ENCODE results near the gene GNG7. TPM values are rescaled to one million over a fixed set of nuclear protein-coding genes. Genes with fewer than 3 reads are reported as not detected.
"Not testable (repeated sequence)": the region's sequence is repeated elsewhere in the genome, so short reads cannot be mapped to it uniquely, and the experiment has no call there.

The GNG7 gene
- total RNA-seq, 1 donor: 0.45 TPM

DNA sequence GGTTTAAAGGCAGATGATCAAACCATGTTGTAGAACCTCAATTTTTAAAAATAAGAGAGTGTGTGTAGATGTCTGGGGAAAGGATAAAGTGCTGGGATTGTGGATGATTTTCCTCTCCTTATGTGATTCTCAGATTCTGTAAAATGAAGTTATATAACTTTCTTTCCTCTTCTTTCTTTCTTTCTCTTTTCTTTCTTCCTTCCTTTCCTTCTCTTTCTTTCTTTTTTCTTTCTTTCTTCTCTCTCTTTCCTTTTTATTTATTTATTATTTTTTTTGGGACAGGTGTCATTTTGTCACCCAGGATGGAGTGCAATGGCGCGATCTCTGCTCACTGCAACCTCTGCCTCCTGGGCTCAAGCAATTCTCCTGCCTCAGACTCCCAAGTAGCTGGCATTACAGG, 144.0 kb downstream of the GNG7 start:
- DNase-seq (ENCODE audit: low read depth): no peak
- TF ChIP-seq, protein P1, sequence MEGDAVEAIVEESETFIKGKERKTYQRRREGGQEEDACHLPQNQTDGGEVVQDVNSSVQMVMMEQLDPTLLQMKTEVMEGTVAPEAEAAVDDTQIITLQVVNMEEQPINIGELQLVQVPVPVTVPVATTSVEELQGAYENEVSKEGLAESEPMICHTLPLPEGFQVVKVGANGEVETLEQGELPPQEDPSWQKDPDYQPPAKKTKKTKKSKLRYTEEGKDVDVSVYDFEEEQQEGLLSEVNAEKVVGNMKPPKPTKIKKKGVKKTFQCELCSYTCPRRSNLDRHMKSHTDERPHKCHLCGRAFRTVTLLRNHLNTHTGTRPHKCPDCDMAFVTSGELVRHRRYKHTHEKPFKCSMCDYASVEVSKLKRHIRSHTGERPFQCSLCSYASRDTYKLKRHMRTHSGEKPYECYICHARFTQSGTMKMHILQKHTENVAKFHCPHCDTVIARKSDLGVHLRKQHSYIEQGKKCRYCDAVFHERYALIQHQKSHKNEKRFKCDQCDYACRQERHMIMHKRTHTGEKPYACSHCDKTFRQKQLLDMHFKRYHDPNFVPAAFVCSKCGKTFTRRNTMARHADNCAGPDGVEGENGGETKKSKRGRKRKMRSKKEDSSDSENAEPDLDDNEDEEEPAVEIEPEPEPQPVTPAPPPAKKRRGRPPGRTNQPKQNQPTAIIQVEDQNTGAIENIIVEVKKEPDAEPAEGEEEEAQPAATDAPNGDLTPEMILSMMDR (IDR thresholded peaks at IDR 0.05; ENCODE audit: insufficient read depth, low read length): no peak
- no peak overlapping the region for H3K4me3 ChIP-seq (ENCODE audit: low read depth, low read length)

DNA sequence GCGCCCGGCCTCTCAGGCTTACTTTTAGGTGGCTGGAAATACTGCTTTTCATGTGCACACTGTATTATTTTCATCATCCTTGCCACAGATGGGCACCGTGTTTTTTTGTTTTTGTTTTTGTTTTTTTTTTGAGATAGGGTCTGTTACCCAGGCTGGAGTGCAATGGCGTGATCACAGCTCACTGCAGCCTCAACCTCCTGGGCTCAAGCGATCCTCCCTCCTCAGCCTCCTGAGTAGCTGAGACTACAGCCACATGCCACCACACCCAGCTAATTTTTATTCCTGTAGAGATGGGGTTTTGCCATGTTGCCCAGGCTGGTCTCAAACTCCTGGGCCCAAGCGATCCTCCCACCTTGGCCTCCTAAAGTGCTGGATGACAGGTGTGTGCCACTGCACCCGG, 144.4 kb downstream of the GNG7 start:
- not testable (repeated sequence) for H3K4me3 ChIP-seq (ENCODE audit: low read depth, low read length); DNase-seq (ENCODE audit: low read depth)

DNA sequence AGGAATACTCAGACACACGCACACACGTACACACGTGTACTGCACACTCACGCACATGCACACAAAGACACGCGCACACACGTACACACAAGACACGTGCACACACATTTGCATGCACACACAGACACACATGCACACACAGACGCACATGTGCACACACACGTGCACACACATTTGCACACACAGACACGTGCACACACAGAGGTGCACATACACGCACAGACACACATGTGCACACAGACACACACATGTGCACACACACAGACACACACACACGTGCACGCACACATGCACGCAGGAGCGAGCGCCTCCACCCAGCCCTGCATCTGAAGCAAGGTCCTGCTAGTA, 145.4 kb downstream of the GNG7 start:
- DNase-seq (ENCODE audit: low read depth): no peak
- H3K4me3 ChIP-seq (ENCODE audit: low read depth, low read length): no peak overlapping the region
- TF ChIP-seq, protein P1 (IDR thresholded peaks at IDR 0.05; ENCODE audit: insufficient read depth, low read length): no peak

DNA sequence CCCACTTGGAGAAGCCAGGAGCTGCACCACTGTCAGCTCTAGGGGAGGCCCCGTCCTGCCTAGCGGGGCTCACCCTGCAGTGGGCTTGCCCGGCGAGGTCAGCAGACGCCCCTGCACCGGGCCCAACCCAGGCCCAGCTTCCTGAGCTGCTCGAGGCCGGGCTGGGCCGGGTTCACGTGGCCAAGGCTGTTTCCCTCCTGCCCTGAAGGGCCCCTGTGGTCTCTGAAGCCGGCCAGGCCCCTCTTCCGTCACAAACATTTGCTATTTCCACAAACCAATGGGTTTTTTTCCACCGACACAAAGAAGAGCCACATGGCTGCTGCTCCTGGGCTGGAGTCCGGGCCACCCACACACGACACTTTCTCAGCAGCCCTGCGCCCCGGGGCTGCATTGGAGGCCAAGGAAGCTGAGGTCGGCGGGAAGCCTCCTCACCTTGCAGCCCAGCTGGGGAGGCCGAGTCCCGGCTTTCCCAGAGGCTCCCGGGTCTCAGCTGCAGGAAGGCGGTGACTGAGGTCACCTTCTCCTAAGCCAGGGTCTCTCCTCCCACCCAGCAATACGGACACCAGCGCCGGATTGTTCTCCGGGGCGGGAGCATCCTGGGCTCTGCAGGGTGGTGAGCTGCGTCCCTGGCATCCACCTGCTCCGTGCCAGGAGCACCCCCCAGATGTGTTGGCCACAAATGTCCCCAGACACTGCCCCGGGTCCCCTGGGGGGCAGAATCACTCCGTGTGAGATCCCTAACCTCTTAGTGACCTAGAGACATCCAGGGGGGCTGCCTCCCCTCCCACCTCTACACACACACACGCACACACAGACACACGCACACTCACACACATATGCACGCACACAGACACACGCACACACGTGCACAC, 146.0 kb downstream of the GNG7 start:
- TF ChIP-seq, protein P1 (IDR thresholded peaks at IDR 0.05; ENCODE audit: insufficient read depth, low read length): no peak

DNA sequence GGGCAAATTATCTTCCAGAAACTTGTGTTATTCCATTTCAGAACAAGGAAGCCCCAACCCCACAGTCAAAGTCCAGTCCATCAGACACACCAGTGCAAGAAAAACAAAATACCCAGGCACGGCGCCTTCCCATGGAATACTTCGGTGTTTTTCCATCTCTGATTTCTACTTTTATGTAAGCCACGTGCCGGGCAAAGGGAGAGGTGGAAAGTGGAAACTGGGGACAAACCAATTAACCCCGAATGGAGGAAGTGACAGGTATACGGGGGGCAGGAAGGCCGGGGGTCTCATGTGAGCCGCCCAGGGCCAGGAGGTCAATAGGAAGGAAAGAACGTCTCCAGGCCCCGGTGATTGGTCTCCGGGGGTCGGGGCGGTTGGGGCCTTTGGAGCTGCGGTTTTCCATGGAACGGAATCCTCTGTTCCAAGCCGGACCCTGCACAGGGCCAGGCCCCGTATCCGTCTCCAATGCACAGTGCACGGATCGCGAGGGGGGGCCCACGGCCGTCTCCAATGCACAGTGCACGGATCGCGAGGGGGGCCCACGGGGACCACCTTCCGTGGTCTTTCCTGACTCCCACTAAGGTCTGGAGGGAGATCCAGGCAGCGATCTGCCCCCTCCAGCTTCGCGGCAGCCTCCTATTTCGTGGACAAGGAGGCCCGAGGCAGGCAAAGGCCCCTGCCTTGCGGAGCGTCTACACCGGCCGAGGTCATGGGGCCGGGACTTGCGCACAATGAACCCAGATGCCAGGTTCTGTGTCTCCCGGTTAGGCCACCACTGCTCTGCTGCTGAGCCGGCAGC, 146.9 kb downstream of the GNG7 start:
- TF ChIP-seq, protein P1 (IDR thresholded peaks at IDR 0.05; ENCODE audit: insufficient read depth, low read length): no peak
- no peak for DNase-seq (ENCODE audit: low read depth)
- H3K4me3 ChIP-seq (ENCODE audit: low read depth, low read length): no peak overlapping the region

More for the DNA sequence above, 146.0 kb downstream of the GNG7 start:
- DNase-seq (ENCODE audit: low read depth): no peak
- H3K4me3 ChIP-seq (ENCODE audit: low read depth, low read length): no peak overlapping the region

DNA sequence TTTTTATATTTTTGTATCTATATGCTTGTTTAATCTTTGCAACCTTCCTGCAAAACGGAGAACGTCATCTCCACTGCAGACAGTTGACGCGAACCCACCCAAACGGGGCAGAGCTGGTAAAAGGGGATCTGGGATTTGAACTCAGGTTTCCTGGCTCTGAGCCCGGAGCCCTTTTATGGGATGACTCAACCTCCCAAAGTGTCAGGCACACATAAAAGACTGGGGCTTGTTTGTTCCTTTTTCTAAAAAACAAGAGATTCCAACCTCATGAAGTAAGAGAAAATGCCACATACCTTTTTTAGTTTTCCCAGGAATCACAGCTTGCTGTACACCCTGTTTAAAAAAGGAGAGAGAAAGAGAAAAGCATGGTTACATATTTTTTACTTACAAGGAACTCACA, 147.6 kb downstream of the GNG7 start:
- DNase-seq (ENCODE audit: low read depth): no peak
- TF ChIP-seq, protein P1 (IDR thresholded peaks at IDR 0.05; ENCODE audit: insufficient read depth, low read length): no peak
- H3K4me3 ChIP-seq (ENCODE audit: low read depth, low read length): no peak overlapping the region

DNA sequence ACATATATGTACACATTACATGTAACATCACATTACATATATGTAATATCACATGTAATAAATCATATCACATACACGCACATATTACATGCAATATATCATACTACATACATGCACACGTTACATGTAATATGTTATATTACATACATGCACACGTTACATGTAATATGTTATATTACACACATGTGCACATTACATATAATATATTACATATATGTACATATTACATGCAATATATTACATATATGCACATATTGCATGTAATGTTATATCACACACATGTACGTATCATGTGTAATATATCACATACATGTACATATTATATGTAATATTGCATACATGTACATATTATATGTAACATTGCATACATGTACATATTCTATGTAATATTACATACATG, 149.0 kb downstream of the GNG7 start:
- DNase-seq (ENCODE audit: low read depth): no peak
- H3K4me3 ChIP-seq (ENCODE audit: low read depth, low read length): no peak overlapping the region
- TF ChIP-seq, protein P1 (IDR thresholded peaks at IDR 0.05; ENCODE audit: insufficient read depth, low read length): no peak

Measured in fibroblast of the aortic adventitia (primary cell).